HepG2 (cell line): ENCODE measurements around the gene C14orf93. TPM values are rescaled to one million over a fixed set of nuclear protein-coding genes. Genes with fewer than 3 reads are reported as not detected.

Experiments used
- ARID2 ChIP-seq: sonication (generic); formaldehyde crosslinking; IDR thresholded peaks from 2 replicates; pipeline ENCODE4 v1.8.1; 2022; ENCODE audit warnings: mild to moderate bottlenecking, missing genetic modification reagents, borderline replicate concordance
- CCDC6 ChIP-seq: sonication (generic); formaldehyde crosslinking; IDR thresholded peaks from 2 replicates; pipeline ENCODE4 v1.8.1; 2022; ENCODE audit warnings: mild to moderate bottlenecking, missing genetic modification reagents, moderate library complexity
- NR3C1 ChIP-seq: sonication (generic); formaldehyde crosslinking; IDR thresholded peaks from 2 replicates; pipeline ENCODE4 v1.4.0; 2020; ENCODE audit warnings: missing genetic modification reagents
- TBX2 ChIP-seq: sonication (generic); formaldehyde crosslinking; IDR thresholded peaks from 2 replicates; pipeline ENCODE4 v1.5.0; 2020; ENCODE audit warnings: missing genetic modification reagents, mild to moderate bottlenecking, borderline replicate concordance
- TEAD3 ChIP-seq: optimal IDR thresholded peaks from 2 replicates; pipeline ENCODE3; 2016; ENCODE audit warnings: borderline replicate concordance
- YEATS4 ChIP-seq: sonication (generic); formaldehyde crosslinking; IDR thresholded peaks from 2 replicates; pipeline ENCODE4 v1.4.0; 2020; ENCODE audit warnings: missing genetic modification reagents, borderline replicate concordance
- ZBTB21 ChIP-seq: sonication (generic); formaldehyde crosslinking; IDR thresholded peaks from 2 replicates; pipeline ENCODE4 v1.4.0; 2020; ENCODE audit warnings: missing genetic modification reagents
- ZIK1 ChIP-seq: sonication (generic); formaldehyde crosslinking; IDR thresholded peaks from 2 replicates; pipeline ENCODE4 v1.5.0; 2020; ENCODE audit warnings: mild to moderate bottlenecking, low read depth, missing genetic modification reagents, borderline replicate concordance
- ZNF124 ChIP-seq: sonication (generic); formaldehyde crosslinking; IDR thresholded peaks from 2 replicates; pipeline ENCODE4 v1.4.0; 2020; ENCODE audit warnings: missing genetic modification reagents
- ZNF232 ChIP-seq: sonication (generic); formaldehyde crosslinking; IDR thresholded peaks from 2 replicates; pipeline ENCODE4 v1.4.0; 2020; ENCODE audit warnings: missing genetic modification reagents, borderline replicate concordance
- ZNF253 ChIP-seq: sonication (generic); formaldehyde crosslinking; IDR thresholded peaks from 2 replicates; pipeline ENCODE4 v1.8.0; 2022; ENCODE audit warnings: mild to moderate bottlenecking, missing genetic modification reagents, borderline replicate concordance
- ZNF703 ChIP-seq: sonication (generic); formaldehyde crosslinking; IDR thresholded peaks from 2 replicates; pipeline ENCODE4 v1.5.1; 2020; ENCODE audit warnings: missing genetic modification reagents, mild to moderate bottlenecking, moderate library complexity, borderline replicate concordance
- ZNF776 ChIP-seq: sonication (generic); formaldehyde crosslinking; IDR thresholded peaks from 2 replicates; pipeline ENCODE4 v1.4.0; 2020; ENCODE audit warnings: mild to moderate bottlenecking, missing genetic modification reagents
- polyA plus RNA-seq, 8 experiments: library from polyadenylated mRNA; depleted of rRNA in 3 of 8; stranded (reverse) in 7 of 8; unstranded in 1 of 8; fragments of >200 nt; fragmentation: Illumina TruSeq in 4 of 8; extraction: Trizol in 4 of 8; gene quantifications; 2 replicates each; pipeline versions ENCODE4 v1.2.1 to v1.2.3, GENCODE V29; 2011 to 2016; ENCODE audit warnings: low read depth in 4 of 8, missing spikeins in 1 of 8, mixed read lengths in 1 of 8; ENCODE audit not compliant: insufficient read depth in 1 of 8
- total RNA-seq, 5 experiments: library from RNA; depleted of rRNA; stranded (reverse); fragments of >200 nt; fragmentation: Illumina TruSeq; extraction: Trizol; gene quantifications; 2 replicates each; pipeline ENCODE4 v1.2.3, GENCODE V29; 2016; ENCODE audit warnings: low read depth in 1 of 5
- TF ChIP-seq, protein P1 (sequence below): sonication (generic); formaldehyde crosslinking; IDR thresholded peaks from 2 replicates; pipeline ENCODE4 v1.4.0; 2020; ENCODE audit warnings: mild to moderate bottlenecking, low read depth, missing genetic modification reagents
- TF ChIP-seq, protein P2 (sequence below): sonication (generic); formaldehyde crosslinking; IDR thresholded peaks from 2 replicates; pipeline ENCODE4 v1.8.0; 2022; ENCODE audit warnings: mild to moderate bottlenecking, missing genetic modification reagents; ENCODE audit not compliant: insufficient replicate concordance
- TF ChIP-seq, protein P3 (sequence below): IDR thresholded peaks from 2 replicates; pipeline ENCODE4 v1.6.1; 2016; ENCODE audit warnings: low read depth, control low read depth
- TF ChIP-seq, protein P4 (sequence below): sonication (generic); formaldehyde crosslinking; IDR thresholded peaks from 2 replicates; pipeline ENCODE4 v1.8.0; 2022; ENCODE audit warnings: missing genetic modification reagents, mild to moderate bottlenecking, inconsistent platforms, borderline replicate concordance
- TF ChIP-seq, protein P5 (sequence below): sonication (generic); formaldehyde crosslinking; IDR thresholded peaks from 2 replicates; pipeline ENCODE4; 2020; ENCODE audit warnings: missing genetic modification reagents, mild to moderate bottlenecking, borderline replicate concordance

C14orf93 gene
- total and polyA plus RNA-seq, 2 of the 13 experiments (the other 11 are each of a cell fraction or from before 2014, with no cell fraction given): 11.4 to 22.5 TPM

DNA sequence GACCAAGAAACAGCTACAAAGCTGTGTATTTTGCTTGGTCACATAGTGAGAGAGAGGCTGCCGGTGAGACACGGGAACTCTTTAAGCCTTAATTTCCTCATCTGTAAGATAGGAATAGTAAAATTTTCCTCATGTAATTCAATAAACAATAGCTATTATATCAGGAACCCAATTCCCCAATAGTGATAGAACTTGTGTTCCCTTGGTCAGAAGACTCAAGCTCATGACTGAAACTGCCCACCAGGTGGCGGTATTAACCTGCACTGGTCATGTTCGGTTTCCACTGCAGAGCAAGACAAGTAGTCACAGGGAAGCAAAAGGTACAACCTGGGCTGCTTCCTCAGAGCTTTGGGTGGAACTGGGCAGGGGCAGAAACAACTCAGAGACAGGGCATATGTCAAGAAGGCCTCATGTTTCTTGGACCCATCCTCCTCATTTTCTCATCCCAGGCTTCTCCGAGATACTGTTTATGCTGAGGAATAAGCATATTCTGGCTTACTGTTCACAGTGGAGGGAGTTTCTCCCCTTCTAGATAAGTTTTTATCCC lies 23.4 kb downstream of the C14orf93 start (continued):
- TF ChIP-seq TEAD3: peak; percentile 55
- no peak for TF ChIP-seq ZNF253 (CRISPR knock-in tag)
- no peak for TF ChIP-seq ZIK1 (CRISPR knock-in tag)
- TF ChIP-seq TBX2 (CRISPR knock-in tag): no peak
- TF ChIP-seq CCDC6 (CRISPR knock-in tag): no peak
- no peak for TF ChIP-seq NR3C1 (CRISPR knock-in tag)
- TF ChIP-seq ZNF776 (CRISPR knock-in tag): no peak
- TF ChIP-seq ZNF703 (CRISPR knock-in tag): no peak
- TF ChIP-seq, protein P1, sequence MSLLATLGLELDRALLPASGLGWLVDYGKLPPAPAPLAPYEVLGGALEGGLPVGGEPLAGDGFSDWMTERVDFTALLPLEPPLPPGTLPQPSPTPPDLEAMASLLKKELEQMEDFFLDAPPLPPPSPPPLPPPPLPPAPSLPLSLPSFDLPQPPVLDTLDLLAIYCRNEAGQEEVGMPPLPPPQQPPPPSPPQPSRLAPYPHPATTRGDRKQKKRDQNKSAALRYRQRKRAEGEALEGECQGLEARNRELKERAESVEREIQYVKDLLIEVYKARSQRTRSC: no peak
- 0 out of 2 replicates have a peak, but pooled peaks have one; percentile 28 for TF ChIP-seq ZBTB21 (CRISPR knock-in tag)
- TF ChIP-seq ZNF232 (CRISPR knock-in tag): no peak
- TF ChIP-seq, protein P2, sequence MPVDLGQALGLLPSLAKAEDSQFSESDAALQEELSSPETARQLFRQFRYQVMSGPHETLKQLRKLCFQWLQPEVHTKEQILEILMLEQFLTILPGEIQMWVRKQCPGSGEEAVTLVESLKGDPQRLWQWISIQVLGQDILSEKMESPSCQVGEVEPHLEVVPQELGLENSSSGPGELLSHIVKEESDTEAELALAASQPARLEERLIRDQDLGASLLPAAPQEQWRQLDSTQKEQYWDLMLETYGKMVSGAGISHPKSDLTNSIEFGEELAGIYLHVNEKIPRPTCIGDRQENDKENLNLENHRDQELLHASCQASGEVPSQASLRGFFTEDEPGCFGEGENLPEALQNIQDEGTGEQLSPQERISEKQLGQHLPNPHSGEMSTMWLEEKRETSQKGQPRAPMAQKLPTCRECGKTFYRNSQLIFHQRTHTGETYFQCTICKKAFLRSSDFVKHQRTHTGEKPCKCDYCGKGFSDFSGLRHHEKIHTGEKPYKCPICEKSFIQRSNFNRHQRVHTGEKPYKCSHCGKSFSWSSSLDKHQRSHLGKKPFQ (CRISPR knock-in tag): no peak
- no peak for TF ChIP-seq YEATS4 (CRISPR knock-in tag)
- TF ChIP-seq, protein P3, sequence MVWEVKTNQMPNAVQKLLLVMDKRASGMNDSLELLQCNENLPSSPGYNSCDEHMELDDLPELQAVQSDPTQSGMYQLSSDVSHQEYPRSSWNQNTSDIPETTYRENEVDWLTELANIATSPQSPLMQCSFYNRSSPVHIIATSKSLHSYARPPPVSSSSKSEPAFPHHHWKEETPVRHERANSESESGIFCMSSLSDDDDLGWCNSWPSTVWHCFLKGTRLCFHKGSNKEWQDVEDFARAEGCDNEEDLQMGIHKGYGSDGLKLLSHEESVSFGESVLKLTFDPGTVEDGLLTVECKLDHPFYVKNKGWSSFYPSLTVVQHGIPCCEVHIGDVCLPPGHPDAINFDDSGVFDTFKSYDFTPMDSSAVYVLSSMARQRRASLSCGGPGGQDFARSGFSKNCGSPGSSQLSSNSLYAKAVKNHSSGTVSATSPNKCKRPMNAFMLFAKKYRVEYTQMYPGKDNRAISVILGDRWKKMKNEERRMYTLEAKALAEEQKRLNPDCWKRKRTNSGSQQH (CRISPR knock-in tag): peak; percentile 78; the same call in 1 of the 2 replicates
- peak; percentile 89; the same call in 1 of the 2 replicates for TF ChIP-seq ZNF124 (CRISPR knock-in tag)
- TF ChIP-seq, protein P4, sequence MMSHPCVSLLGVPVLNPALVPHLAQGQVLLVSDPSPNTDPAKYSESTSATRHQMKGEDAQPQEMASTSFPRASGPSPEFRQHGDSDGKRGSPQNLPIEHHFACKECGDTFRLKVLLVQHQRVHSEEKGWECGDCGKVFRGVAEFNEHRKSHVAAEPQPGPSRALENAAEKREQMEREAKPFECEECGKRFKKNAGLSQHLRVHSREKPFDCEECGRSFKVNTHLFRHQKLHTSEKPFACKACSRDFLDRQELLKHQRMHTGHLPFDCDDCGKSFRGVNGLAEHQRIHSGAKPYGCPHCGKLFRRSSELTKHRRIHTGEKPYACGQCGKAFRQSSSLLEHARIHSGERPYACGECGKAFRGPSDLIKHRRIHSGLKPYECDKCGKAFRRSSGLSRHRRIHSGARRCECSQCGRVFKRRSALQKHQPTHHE (CRISPR knock-in tag): no peak
- no peak for TF ChIP-seq ARID2
- TF ChIP-seq, protein P5, sequence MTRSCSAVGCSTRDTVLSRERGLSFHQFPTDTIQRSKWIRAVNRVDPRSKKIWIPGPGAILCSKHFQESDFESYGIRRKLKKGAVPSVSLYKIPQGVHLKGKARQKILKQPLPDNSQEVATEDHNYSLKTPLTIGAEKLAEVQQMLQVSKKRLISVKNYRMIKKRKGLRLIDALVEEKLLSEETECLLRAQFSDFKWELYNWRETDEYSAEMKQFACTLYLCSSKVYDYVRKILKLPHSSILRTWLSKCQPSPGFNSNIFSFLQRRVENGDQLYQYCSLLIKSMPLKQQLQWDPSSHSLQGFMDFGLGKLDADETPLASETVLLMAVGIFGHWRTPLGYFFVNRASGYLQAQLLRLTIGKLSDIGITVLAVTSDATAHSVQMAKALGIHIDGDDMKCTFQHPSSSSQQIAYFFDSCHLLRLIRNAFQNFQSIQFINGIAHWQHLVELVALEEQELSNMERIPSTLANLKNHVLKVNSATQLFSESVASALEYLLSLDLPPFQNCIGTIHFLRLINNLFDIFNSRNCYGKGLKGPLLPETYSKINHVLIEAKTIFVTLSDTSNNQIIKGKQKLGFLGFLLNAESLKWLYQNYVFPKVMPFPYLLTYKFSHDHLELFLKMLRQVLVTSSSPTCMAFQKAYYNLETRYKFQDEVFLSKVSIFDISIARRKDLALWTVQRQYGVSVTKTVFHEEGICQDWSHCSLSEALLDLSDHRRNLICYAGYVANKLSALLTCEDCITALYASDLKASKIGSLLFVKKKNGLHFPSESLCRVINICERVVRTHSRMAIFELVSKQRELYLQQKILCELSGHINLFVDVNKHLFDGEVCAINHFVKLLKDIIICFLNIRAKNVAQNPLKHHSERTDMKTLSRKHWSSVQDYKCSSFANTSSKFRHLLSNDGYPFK (CRISPR knock-in tag): no peak
